OCI-LY3 (cell line): ENCODE measurements around the gene LRIT3.

Source experiments
- CTCF ChIP-seq: fragments of 200-600, 300-600 bp; sonication (generic); IDR thresholded peaks from 2 replicates; pipeline ENCODE4 v1.5.1; 2014; ENCODE audit warnings: antibody characterized with exemption, low read length, low read depth
- EZH2phosphoT487 ChIP-seq: fragments of 200-600 bp; shearing (Covaris generic); IDR thresholded peaks from 2 replicates; pipeline ENCODE4 v1.6.1; 2018; ENCODE audit warnings: antibody characterized with exemption, mixed run types, low read depth

- TF ChIP-seq CTCF, result no peak
- TF ChIP-seq EZH2phosphoT487, result no peak
These were observed 29.5 kb downstream of the LRIT3 start for GRCh38 chr4:109877400-109877799.
